Mesenchymal stem cell (in vitro differentiated cells and primary cell): ENCODE data around the gene UGT2B11.
"Not testable (repeated sequence)": the region's sequence is repeated elsewhere in the genome, so short reads cannot be mapped to it uniquely, and the experiment has no call there.

ENCODE experiments used
- DNase-seq: peaks from one replicate; pipeline ENCODE4 v3.0.0-alpha.2; 2013
- H2AFZ ChIP-seq: one replicate; pipeline ENCODE4 v1.6.1; 2013; ENCODE audit warnings: low read depth, mild to moderate bottlenecking, control low read depth, inconsistent platforms, low read length, moderate library complexity
- H2AK5ac ChIP-seq: 2 replicates; pipeline ENCODE4 v1.6.1; 2013; ENCODE audit warnings: low read length, moderate library complexity, mild to moderate bottlenecking, inconsistent platforms; ENCODE audit not compliant: severe bottlenecking
- H2BK120ac ChIP-seq: one replicate; pipeline ENCODE4 v1.6.1; 2013; ENCODE audit warnings: low read depth, mild to moderate bottlenecking, inconsistent platforms, low read length, moderate library complexity
- H2BK12ac ChIP-seq, 2 experiments: one replicate each; pipeline ENCODE4 v1.6.1; 2013; ENCODE audit warnings: inconsistent platforms in 2 of 2, low read length in 2 of 2, mild to moderate bottlenecking in 2 of 2, moderate library complexity in 2 of 2, control low read depth in 1 of 2
- H2BK15ac ChIP-seq: one replicate; pipeline ENCODE4 v1.6.1; 2013; ENCODE audit warnings: mild to moderate bottlenecking, low read depth, inconsistent platforms; ENCODE audit not compliant: poor library complexity, severe bottlenecking
- H2BK5ac ChIP-seq: 2 replicates; pipeline ENCODE4 v1.6.1; 2013; ENCODE audit warnings: low read depth, mild to moderate bottlenecking, low read length, control low read depth, inconsistent platforms; ENCODE audit not compliant: poor library complexity, severe bottlenecking
- H3K14ac ChIP-seq, 2 experiments: one replicate each; pipeline ENCODE4 v1.6.1; 2013; ENCODE audit warnings: inconsistent platforms in 2 of 2, low read length in 2 of 2, control low read depth in 1 of 2, mild to moderate bottlenecking in 1 of 2, moderate library complexity in 1 of 2
- H3K18ac ChIP-seq, 2 experiments: one replicate each; pipeline ENCODE4 v1.6.1; 2013; ENCODE audit warnings: inconsistent platforms in 2 of 2, low read length in 2 of 2, control low read depth in 1 of 2, low read depth in 1 of 2, mild to moderate bottlenecking in 1 of 2
- H3K23ac ChIP-seq, 2 experiments: one replicate each; pipeline ENCODE4 v1.6.1; 2013; ENCODE audit warnings: inconsistent platforms in 2 of 2, low read length in 2 of 2, mild to moderate bottlenecking in 2 of 2, moderate library complexity in 2 of 2, control low read depth in 1 of 2
- H3K27ac ChIP-seq: 2 replicates; pipeline ENCODE4 v1.5.1; 2013; ENCODE audit warnings: mild to moderate bottlenecking, moderate library complexity, low read length, control low read depth, inconsistent platforms; ENCODE audit not compliant: poor library complexity, severe bottlenecking
- H3K27me3 ChIP-seq, 2 experiments: 2 replicates each; pipeline versions ENCODE4 v1.6.1 to v1.7.0; 2013; ENCODE audit warnings: low read length in 2 of 2, mild to moderate bottlenecking in 2 of 2, moderate library complexity in 2 of 2, control low read depth in 1 of 2, inconsistent platforms in 1 of 2; ENCODE audit not compliant: control insufficient read depth in 1 of 2, insufficient read depth in 1 of 2
- H3K36me3 ChIP-seq, 2 experiments: 2 replicates each; pipeline versions ENCODE4 v1.6.1 to v1.7.0; 2013; ENCODE audit warnings: low read length in 2 of 2, control low read depth in 1 of 2, inconsistent platforms in 1 of 2, low read depth in 1 of 2, mild to moderate bottlenecking in 1 of 2; ENCODE audit not compliant: insufficient read depth in 2 of 2, control insufficient read depth in 1 of 2
- H3K4ac ChIP-seq, 2 experiments: one replicate each; pipeline ENCODE4 v1.6.1; 2013; ENCODE audit warnings: inconsistent platforms in 2 of 2, low read length in 2 of 2, mild to moderate bottlenecking in 2 of 2, moderate library complexity in 2 of 2, control low read depth in 1 of 2, low read depth in 1 of 2
- H3K4me1 ChIP-seq: 2 replicates; pipeline ENCODE4 v1.6.1; 2013; ENCODE audit warnings: low read depth, low read length, control low read depth; ENCODE audit not compliant: control insufficient read depth, insufficient read depth
- H3K4me2 ChIP-seq: 2 replicates; pipeline ENCODE4 v1.6.1; 2013; ENCODE audit warnings: low read length, mild to moderate bottlenecking, inconsistent platforms; ENCODE audit not compliant: poor library complexity, severe bottlenecking
- H3K4me3 ChIP-seq, 2 experiments: 2 replicates each; pipeline versions ENCODE4 v1.5.1 to v1.7.0; 2013; ENCODE audit warnings: low read length in 2 of 2, mild to moderate bottlenecking in 2 of 2, control low read depth in 1 of 2, low read depth in 1 of 2; ENCODE audit not compliant: insufficient read depth in 1 of 2
- H3K79me1 ChIP-seq: replicated peaks from 2 replicates; pipeline ENCODE4 v1.6.1; 2013; ENCODE audit warnings: mild to moderate bottlenecking, control low read depth, low read length, inconsistent platforms; ENCODE audit not compliant: poor library complexity, severe bottlenecking
- H3K9ac ChIP-seq: 2 replicates; pipeline ENCODE4 v1.7.0; 2013; ENCODE audit warnings: mild to moderate bottlenecking, low read length, moderate library complexity
- H3K9me3 ChIP-seq: 2 replicates; pipeline ENCODE4 v1.7.0; 2013; ENCODE audit warnings: mild to moderate bottlenecking, low read length; ENCODE audit not compliant: control insufficient read depth
- H4K8ac ChIP-seq: one replicate; pipeline ENCODE4 v1.6.1; 2013; ENCODE audit warnings: inconsistent platforms, mild to moderate bottlenecking, low read length, moderate library complexity
- H4K91ac ChIP-seq: one replicate; pipeline ENCODE4 v1.6.1; 2013; ENCODE audit warnings: mild to moderate bottlenecking, low read length, inconsistent platforms
- WGBS: methylation state at CpG from one replicate; pipeline ENCODE4 v1.1.7; 2013; ENCODE audit warnings: mixed read lengths; 5-methylcytosine and 5-hydroxymethylcytosine counted together

UGT2B11 gene

GRCh38 chr4:69190621-69191020 lies 23.9 kb downstream of the UGT2B11 start:
- not testable (repeated sequence) for H3K23ac ChIP-seq, H3K27me3 ChIP-seq, H3K79me1 ChIP-seq, H2BK15ac ChIP-seq, H4K8ac ChIP-seq, H3K4ac ChIP-seq, H2BK12ac ChIP-seq, H3K27ac ChIP-seq, H3K14ac ChIP-seq, H2BK5ac ChIP-seq, DNase-seq, H4K91ac ChIP-seq, H3K36me3 ChIP-seq, H3K4me2 ChIP-seq, H3K18ac ChIP-seq, H3K9me3 ChIP-seq, H2AFZ ChIP-seq, H2BK120ac ChIP-seq, H3K4me1 ChIP-seq, H2AK5ac ChIP-seq, H3K4me3 ChIP-seq, H3K9ac ChIP-seq
- 100% methylated on average over 1 of the region's 1 CpG for WGBS

GRCh38 chr4:69181519-69182169 lies 32.9 kb downstream of the UGT2B11 start:
- H2AFZ ChIP-seq, H2AK5ac ChIP-seq, H3K36me3 ChIP-seq, H2BK5ac ChIP-seq, H2BK15ac ChIP-seq, H3K4me1 ChIP-seq, H3K27me3 ChIP-seq, H4K91ac ChIP-seq, H3K18ac ChIP-seq, H2BK120ac ChIP-seq, H3K4me2 ChIP-seq, H3K79me1 ChIP-seq, H3K9me3 ChIP-seq, H3K9ac ChIP-seq, H2BK12ac ChIP-seq, H4K8ac ChIP-seq, H3K27ac ChIP-seq, H3K4me3 ChIP-seq, DNase-seq, H3K14ac ChIP-seq, H3K4ac ChIP-seq, H3K23ac ChIP-seq: not testable (repeated sequence)
- WGBS: 91% methylated on average over 6 of the region's 6 CpGs

GRCh38 chr4:69179817-69180216 lies 34.7 kb downstream of the UGT2B11 start:
- 100% methylated on average over 1 of the region's 1 CpG for WGBS

DNA sequence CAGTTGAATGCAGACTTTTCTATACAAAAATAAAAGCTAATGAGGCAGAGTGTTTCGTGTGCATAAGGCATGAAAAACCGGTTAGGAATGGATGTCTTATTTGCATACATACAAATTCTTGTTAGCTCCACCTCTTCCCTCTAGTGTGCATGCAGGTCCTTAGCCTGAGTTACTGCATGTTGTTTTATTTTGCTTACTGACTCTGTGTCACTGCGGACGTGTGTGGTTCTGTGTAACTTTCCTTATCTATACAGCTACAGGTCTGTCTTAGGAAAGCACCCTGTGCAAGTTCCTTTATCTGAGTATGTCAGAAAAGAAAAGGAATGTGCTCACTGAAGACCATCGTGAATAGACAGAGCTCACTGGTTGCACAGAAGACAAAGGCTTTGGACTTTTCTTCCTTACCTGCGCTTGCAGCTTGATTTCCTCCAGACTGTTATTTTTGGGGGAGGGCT lies 35.8 kb downstream of the UGT2B11 start:
- not testable (repeated sequence) for H3K18ac ChIP-seq, H2BK12ac ChIP-seq, DNase-seq, H3K9me3 ChIP-seq, H3K4me1 ChIP-seq, H3K4ac ChIP-seq, H2BK15ac ChIP-seq, H2BK120ac ChIP-seq, H3K36me3 ChIP-seq, H3K23ac ChIP-seq, H2AK5ac ChIP-seq, H3K79me1 ChIP-seq, H2BK5ac ChIP-seq, H3K14ac ChIP-seq, H2AFZ ChIP-seq, H4K8ac ChIP-seq, H3K27ac ChIP-seq, H3K27me3 ChIP-seq, H3K4me3 ChIP-seq, H4K91ac ChIP-seq, H3K4me2 ChIP-seq, H3K9ac ChIP-seq
- WGBS: 81% methylated on average over 4 of the region's 6 CpGs

More at GRCh38 chr4:69179817-69180216, 34.7 kb downstream of the UGT2B11 start:
- not testable (repeated sequence) for H3K14ac ChIP-seq, H3K18ac ChIP-seq, H4K8ac ChIP-seq, H2AK5ac ChIP-seq, H3K27ac ChIP-seq, H3K4ac ChIP-seq, H3K79me1 ChIP-seq, H3K4me2 ChIP-seq, H4K91ac ChIP-seq, H3K4me1 ChIP-seq, H3K9ac ChIP-seq, DNase-seq, H2BK5ac ChIP-seq, H2BK15ac ChIP-seq, H3K9me3 ChIP-seq, H3K4me3 ChIP-seq, H2BK120ac ChIP-seq, H2AFZ ChIP-seq, H2BK12ac ChIP-seq, H3K27me3 ChIP-seq, H3K36me3 ChIP-seq, H3K23ac ChIP-seq
